GM12892 (cell line): ENCODE data around the gene PGA3.
"Not testable (repeated sequence)": the region's sequence is repeated elsewhere in the genome, so short reads cannot be mapped to it uniquely, and the experiment has no call there.

Experiments
- POLR2A ChIP-seq: IDR thresholded peaks from 2 replicates; pipeline ENCODE4 v1.6.1; 2011; ENCODE audit warnings: low read depth, low read length, control low read depth
- POLR2AphosphoS5 ChIP-seq: IDR thresholded peaks from 2 replicates; pipeline ENCODE4 v1.6.1; 2011; ENCODE audit warnings: low read depth, low read length, control low read depth
- TAF1 ChIP-seq: IDR thresholded peaks from 2 replicates; pipeline ENCODE4 v1.6.1; 2011; ENCODE audit warnings: low read depth, mild to moderate bottlenecking, control low read depth, low read length, borderline replicate concordance

GRCh38 chr11:61252332-61252731, 49.0 kb downstream of the PGA3 start:
- TF ChIP-seq POLR2A, TAF1, POLR2AphosphoS5: not testable (repeated sequence)
